Neural crest cell (in vitro differentiated cells): ENCODE measurements around the gene PCDH10. TPM values are rescaled to one million over a fixed set of nuclear protein-coding genes. Genes with fewer than 3 reads are reported as not detected.
"Not testable (repeated sequence)": the region's sequence is repeated elsewhere in the genome, so short reads cannot be mapped to it uniquely, and the experiment has no call there.

Experiments used
- DNase-seq: peaks from one replicate; pipeline ENCODE4 v3.0.0; 2021; ENCODE audit warnings: low read depth, mixed read lengths, low spot score
- H3K27ac Mint-ChIP-seq: one replicate; pipeline ENCODE4 v1.8.0; 2021; ENCODE audit warnings: mild to moderate bottlenecking, mixed read lengths; ENCODE audit not compliant: unreplicated experiment
- H3K27me3 Mint-ChIP-seq: 2 replicates; pipeline ENCODE4 v1.8.0; 2021; ENCODE audit warnings: low read depth, mild to moderate bottlenecking, mixed read lengths
- H3K36me3 Mint-ChIP-seq: 2 replicates; pipeline ENCODE4 v1.8.0; 2021; ENCODE audit warnings: low read depth, mild to moderate bottlenecking, mixed read lengths
- H3K4me1 Mint-ChIP-seq: 2 replicates; pipeline ENCODE4 v1.8.0; 2021; ENCODE audit warnings: mixed read lengths
- H3K4me3 Mint-ChIP-seq: one replicate; pipeline ENCODE4 v1.8.0; 2021; ENCODE audit warnings: mild to moderate bottlenecking, mixed read lengths
- H3K9me3 Mint-ChIP-seq: 2 replicates; pipeline ENCODE4 v1.8.0; 2021; ENCODE audit warnings: mixed read lengths
- total RNA-seq: library from RNA; stranded (reverse); gene quantifications from 2 replicates; pipeline ENCODE4 v1.2.1, GENCODE V29; 2021
- TF ChIP-seq, protein P1 (sequence below): fragments of 200-600 bp; sonication (generic); conservative IDR thresholded peaks from 2 replicates; pipeline ENCODE4 v1.5.0; 2021; ENCODE audit warnings: antibody characterized with exemption, mild to moderate bottlenecking

Gene PCDH10
- total RNA-seq, 1 donor from 2014 or later: 3.8 TPM

DNA sequence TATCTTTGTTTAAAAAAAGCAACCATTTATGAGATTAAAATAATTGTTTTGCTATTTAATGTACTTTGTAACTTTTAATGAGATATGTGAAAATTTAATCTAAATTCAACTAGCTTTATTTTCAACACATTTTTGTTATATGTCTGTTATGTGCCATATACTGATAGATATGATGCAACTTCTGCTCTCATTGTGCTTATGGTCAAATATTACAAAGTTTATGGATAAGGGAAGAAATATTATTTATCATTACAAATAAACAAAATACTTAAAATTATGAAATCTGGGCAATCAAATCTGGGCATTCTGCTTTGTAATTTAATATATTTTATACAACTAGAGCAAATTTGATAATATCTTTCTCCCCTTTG is 40.0 kb downstream of the PCDH10 start:
- Mint-ChIP-seq H3K4me3 (no peak overlapping the region), H3K4me1 (no peaks in the 10 kb centered on the region), H3K27ac (no peak overlapping the region), H3K36me3 (no peaks in the 10 kb centered on the region), H3K9me3 (no peaks in the 10 kb centered on the region), H3K27me3 (no peaks in the 10 kb centered on the region)
- DNase-seq: no peak
- TF ChIP-seq, protein P1, sequence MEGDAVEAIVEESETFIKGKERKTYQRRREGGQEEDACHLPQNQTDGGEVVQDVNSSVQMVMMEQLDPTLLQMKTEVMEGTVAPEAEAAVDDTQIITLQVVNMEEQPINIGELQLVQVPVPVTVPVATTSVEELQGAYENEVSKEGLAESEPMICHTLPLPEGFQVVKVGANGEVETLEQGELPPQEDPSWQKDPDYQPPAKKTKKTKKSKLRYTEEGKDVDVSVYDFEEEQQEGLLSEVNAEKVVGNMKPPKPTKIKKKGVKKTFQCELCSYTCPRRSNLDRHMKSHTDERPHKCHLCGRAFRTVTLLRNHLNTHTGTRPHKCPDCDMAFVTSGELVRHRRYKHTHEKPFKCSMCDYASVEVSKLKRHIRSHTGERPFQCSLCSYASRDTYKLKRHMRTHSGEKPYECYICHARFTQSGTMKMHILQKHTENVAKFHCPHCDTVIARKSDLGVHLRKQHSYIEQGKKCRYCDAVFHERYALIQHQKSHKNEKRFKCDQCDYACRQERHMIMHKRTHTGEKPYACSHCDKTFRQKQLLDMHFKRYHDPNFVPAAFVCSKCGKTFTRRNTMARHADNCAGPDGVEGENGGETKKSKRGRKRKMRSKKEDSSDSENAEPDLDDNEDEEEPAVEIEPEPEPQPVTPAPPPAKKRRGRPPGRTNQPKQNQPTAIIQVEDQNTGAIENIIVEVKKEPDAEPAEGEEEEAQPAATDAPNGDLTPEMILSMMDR: no peak

DNA sequence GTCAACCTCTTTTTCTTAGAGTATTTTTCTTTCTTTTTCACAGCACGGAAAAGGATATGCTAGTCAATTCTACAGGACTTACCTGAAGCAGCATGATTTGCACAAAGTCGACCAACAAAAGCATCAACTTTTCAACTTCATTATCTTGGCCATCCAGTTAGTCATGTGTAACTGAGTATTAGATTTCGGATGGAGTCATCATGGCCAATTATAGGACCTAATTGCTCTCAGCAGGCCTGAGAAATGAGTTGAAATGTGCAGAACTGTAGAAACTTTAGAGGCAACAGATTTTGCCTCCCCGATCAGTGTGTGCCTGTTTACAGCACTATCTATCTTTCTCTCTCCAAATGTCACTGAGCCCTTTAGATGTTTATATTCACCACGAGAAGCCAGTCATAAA is 41.0 kb downstream of the PCDH10 start:
- no peaks in the 10 kb centered on the region for H3K27me3 Mint-ChIP-seq
- H3K36me3 Mint-ChIP-seq: no peaks in the 10 kb centered on the region
- no peak overlapping the region for H3K4me3 Mint-ChIP-seq
- no peak overlapping the region for H3K27ac Mint-ChIP-seq
- no peaks in the 10 kb centered on the region for H3K9me3 Mint-ChIP-seq
- no peaks in the 10 kb centered on the region for H3K4me1 Mint-ChIP-seq
- TF ChIP-seq, protein P1: no peak
- DNase-seq: no peak

DNA sequence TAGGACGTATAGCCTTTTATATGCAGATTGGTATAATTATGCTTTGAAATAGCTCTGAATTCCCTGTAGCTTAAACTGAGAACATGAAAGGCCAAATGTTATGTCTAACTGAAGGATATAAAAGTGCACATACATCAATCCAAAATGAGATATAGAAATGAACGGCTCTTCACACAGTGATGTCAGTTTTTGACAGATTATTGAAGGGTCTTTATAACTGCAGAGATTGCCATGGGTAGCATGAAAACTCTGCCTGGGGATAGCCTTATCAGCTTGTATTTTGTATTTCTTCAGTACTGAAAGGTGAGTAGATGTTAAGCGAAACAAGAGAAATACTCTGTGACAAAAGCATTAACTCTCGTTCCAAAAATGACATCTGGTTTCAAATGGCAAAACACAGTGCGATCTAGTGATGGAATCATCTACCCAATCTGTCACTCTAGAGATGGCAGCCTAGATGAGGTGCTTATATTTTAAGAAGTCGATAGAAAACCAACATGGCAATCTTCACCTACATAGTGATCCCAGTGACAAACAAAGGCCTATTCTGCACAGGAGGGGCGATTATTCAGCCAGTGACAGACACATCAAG is 59.7 kb downstream of the PCDH10 start:
- Mint-ChIP-seq H3K27ac (no peak overlapping the region), H3K9me3 (peaks cover 10% of the 10 kb centered on the region), H3K27me3 (no peaks in the 10 kb centered on the region), H3K4me1 (no peaks in the 10 kb centered on the region), H3K4me3 (no peak overlapping the region), H3K36me3 (no peaks in the 10 kb centered on the region)
- no peak for DNase-seq
- TF ChIP-seq, protein P1: no peak

DNA sequence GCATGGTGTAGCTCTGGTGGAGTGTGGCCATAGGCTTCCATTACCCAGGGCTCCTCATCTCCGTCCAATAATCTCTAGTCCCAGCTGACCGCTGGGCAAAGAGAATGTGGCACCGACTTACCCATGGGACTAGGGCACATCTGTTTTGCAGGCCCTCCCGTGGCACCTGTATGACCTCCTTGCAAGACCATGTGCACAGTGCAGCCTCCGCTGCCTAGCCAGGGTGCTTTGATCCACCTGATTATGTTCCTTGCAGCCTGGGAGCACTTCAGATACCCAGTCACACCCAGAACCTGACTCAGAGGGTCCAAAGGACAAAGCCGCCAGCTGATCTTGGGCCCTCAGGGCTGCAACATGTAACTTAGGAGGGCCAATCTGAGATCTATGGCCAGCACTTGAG is 84.8 kb downstream of the PCDH10 start:
- TF ChIP-seq, protein P1: no peak
- Mint-ChIP-seq H3K4me3 (no peak overlapping the region), H3K9me3 (no peaks in the 10 kb centered on the region), H3K27me3 (no peaks in the 10 kb centered on the region), H3K4me1 (no peaks in the 10 kb centered on the region), H3K36me3 (no peaks in the 10 kb centered on the region), H3K27ac (no peak overlapping the region)
- DNase-seq: no peak

DNA sequence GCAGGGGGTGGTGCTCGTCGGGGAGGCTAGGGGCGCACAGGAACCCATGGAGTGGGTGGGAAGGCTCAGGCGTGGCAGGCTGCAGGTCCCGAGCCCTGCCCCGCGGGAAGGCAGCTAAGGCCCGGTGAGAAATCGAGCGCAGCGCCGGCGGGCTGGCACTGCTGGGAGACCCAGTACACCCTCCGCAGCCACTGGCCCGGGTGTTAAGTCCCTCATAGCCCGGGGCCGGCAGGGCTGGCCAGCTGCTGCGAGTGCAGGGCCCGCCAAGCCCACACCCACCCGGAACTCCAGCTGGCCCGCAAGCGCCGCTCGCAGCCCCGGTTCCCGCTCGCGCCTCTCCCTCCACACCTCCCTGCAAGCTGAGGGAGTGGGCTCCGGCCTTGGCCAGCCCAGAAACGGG is 91.4 kb downstream of the PCDH10 start:
- H3K27me3 Mint-ChIP-seq, H3K27ac Mint-ChIP-seq, DNase-seq, H3K9me3 Mint-ChIP-seq, H3K36me3 Mint-ChIP-seq, H3K4me1 Mint-ChIP-seq, H3K4me3 Mint-ChIP-seq: not testable (repeated sequence)
